ENCODE data around the gene SLC39A11. TPM values are rescaled to one million over a fixed set of nuclear protein-coding genes. Genes with fewer than 3 reads are reported as not detected.

The SLC39A11 gene
- total RNA-seq, 1 experiment from 2014 or later, result 56.1 TPM

- DNase-seq (ENCODE audit: low read depth, low spot score) (no peak), ATAC-seq (no peak)
- intact Hi-C loops (cut with micrococcal nuclease; ENCODE audit: unreplicated experiment) (no loop called here), in situ Hi-C loops (cut with HindIII; ENCODE audit: low pct_unique_long_range_greater_than_20kb, low sequenced_read_pairs) (no loop called here)
- ChIA-PET POLR2A (no interaction called here), CTCF (interaction anchor here (0.7 kb wide), 1 partner anchor 11 kb away, joined by 3 read pairs; no protein-coding TSS in a partner anchor)
- Histone ChIP-seq H3K36me3 (ENCODE audit: control insufficient read depth, insufficient read depth, low read length) (no peaks in the 10 kb centered on the region), H3K27ac (ENCODE audit: low read length) (no peak overlapping the region), H3K4me3 (ENCODE audit: low read depth in 2 of 2, low read length in 2 of 2) (no peak overlapping the region), H3K27me3 (ENCODE audit: control insufficient read depth, insufficient read depth, low read length) (no peaks in the 10 kb centered on the region), H3K4me1 (ENCODE audit: control insufficient read depth, insufficient read depth, low read length) (no peaks in the 10 kb centered on the region), H3K9me3 (ENCODE audit: control insufficient read depth, insufficient read depth, low read depth, low read length) (no peaks in the 10 kb centered on the region)
- BruUV-seq (replicated peaks), result no TSS peak
- no peak for TF ChIP-seq TCF7L2 (IDR thresholded peaks at IDR 0.05; ENCODE audit: low read depth, low read length)
- TF ChIP-seq CTCF (IDR thresholded peaks at IDR 0.05), result no peak
- no peak for TF ChIP-seq SIN3A (IDR thresholded peaks at IDR 0.05; ENCODE audit: borderline replicate concordance, insufficient read depth, low read depth, low read length)
- no peak for TF ChIP-seq POLR2AphosphoS5 (IDR thresholded peaks at IDR 0.05; ENCODE audit: low read depth, low read length)
- TF ChIP-seq, protein P1, sequence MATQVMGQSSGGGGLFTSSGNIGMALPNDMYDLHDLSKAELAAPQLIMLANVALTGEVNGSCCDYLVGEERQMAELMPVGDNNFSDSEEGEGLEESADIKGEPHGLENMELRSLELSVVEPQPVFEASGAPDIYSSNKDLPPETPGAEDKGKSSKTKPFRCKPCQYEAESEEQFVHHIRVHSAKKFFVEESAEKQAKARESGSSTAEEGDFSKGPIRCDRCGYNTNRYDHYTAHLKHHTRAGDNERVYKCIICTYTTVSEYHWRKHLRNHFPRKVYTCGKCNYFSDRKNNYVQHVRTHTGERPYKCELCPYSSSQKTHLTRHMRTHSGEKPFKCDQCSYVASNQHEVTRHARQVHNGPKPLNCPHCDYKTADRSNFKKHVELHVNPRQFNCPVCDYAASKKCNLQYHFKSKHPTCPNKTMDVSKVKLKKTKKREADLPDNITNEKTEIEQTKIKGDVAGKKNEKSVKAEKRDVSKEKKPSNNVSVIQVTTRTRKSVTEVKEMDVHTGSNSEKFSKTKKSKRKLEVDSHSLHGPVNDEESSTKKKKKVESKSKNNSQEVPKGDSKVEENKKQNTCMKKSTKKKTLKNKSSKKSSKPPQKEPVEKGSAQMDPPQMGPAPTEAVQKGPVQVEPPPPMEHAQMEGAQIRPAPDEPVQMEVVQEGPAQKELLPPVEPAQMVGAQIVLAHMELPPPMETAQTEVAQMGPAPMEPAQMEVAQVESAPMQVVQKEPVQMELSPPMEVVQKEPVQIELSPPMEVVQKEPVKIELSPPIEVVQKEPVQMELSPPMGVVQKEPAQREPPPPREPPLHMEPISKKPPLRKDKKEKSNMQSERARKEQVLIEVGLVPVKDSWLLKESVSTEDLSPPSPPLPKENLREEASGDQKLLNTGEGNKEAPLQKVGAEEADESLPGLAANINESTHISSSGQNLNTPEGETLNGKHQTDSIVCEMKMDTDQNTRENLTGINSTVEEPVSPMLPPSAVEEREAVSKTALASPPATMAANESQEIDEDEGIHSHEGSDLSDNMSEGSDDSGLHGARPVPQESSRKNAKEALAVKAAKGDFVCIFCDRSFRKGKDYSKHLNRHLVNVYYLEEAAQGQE (IDR thresholded peaks at IDR 0.05; ENCODE audit: insufficient read depth in 1 of 2, low read depth in 2 of 2, low read length in 1 of 2), result no peak
Measured at GRCh38 chr17:73121506-73121905, 29.0 kb upstream of the SLC39A11 start.

DNA sequence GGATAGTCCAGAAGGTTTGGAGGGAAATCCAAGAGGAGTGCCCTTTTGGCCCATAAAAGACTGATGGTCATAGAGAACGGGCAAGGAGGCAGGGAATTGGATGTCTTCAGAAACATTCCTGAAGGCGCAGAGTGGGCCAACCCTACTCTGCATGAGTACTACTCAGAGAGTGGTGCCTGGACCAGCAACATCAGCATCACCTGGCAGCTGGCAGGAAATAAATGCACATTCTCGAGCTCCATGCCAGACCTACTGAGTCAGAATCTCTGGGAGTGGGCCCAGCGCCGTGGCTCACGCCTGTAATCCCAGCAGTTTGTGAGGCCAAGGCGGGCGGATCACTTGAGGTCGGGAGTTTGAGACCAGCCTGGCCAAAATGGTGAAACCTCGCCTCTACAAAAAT is 27.1 kb upstream of the SLC39A11 start:
- H3K4me3 ChIP-seq (ENCODE audit: low read depth in 2 of 2, low read length in 2 of 2), result no peak overlapping the region
- in situ Hi-C loops (cut with HindIII; ENCODE audit: low pct_unique_long_range_greater_than_20kb, low sequenced_read_pairs), result no loop called here
- ChIA-PET POLR2A (no interaction called here), CTCF (no interaction called here)
- H3K27ac ChIP-seq (ENCODE audit: low read length), result no peak overlapping the region
- no peaks in the 10 kb centered on the region for H3K27me3 ChIP-seq (ENCODE audit: control insufficient read depth, insufficient read depth, low read length)
- BruUV-seq (replicated peaks), result no TSS peak
- no peaks in the 10 kb centered on the region for H3K9me3 ChIP-seq (ENCODE audit: control insufficient read depth, insufficient read depth, low read depth, low read length)
- no peak for DNase-seq (ENCODE audit: low read depth, low spot score)
- no peak for TF ChIP-seq SIN3A (IDR thresholded peaks at IDR 0.05; ENCODE audit: borderline replicate concordance, insufficient read depth, low read depth, low read length)
- TF ChIP-seq TCF7L2 (IDR thresholded peaks at IDR 0.05; ENCODE audit: low read depth, low read length), result no peak
- TF ChIP-seq, protein P1 (IDR thresholded peaks at IDR 0.05; ENCODE audit: insufficient read depth in 1 of 2, low read depth in 2 of 2, low read length in 1 of 2), result no peak
- ATAC-seq, result no peak
- no peaks in the 10 kb centered on the region for H3K4me1 ChIP-seq (ENCODE audit: control insufficient read depth, insufficient read depth, low read length)
- no peaks in the 10 kb centered on the region for H3K36me3 ChIP-seq (ENCODE audit: control insufficient read depth, insufficient read depth, low read length)
- intact Hi-C loops (cut with micrococcal nuclease; ENCODE audit: unreplicated experiment), result no loop called here

All from Panc1 (cell line).